ENCODE data around the gene SRC. TPM values are rescaled to one million over a fixed set of nuclear protein-coding genes. Genes with fewer than 3 reads are reported as not detected.

SRC gene
- total and polyA plus RNA-seq, 2 experiments from 2014 or later = 8.0 to 25.9 TPM

DNA sequence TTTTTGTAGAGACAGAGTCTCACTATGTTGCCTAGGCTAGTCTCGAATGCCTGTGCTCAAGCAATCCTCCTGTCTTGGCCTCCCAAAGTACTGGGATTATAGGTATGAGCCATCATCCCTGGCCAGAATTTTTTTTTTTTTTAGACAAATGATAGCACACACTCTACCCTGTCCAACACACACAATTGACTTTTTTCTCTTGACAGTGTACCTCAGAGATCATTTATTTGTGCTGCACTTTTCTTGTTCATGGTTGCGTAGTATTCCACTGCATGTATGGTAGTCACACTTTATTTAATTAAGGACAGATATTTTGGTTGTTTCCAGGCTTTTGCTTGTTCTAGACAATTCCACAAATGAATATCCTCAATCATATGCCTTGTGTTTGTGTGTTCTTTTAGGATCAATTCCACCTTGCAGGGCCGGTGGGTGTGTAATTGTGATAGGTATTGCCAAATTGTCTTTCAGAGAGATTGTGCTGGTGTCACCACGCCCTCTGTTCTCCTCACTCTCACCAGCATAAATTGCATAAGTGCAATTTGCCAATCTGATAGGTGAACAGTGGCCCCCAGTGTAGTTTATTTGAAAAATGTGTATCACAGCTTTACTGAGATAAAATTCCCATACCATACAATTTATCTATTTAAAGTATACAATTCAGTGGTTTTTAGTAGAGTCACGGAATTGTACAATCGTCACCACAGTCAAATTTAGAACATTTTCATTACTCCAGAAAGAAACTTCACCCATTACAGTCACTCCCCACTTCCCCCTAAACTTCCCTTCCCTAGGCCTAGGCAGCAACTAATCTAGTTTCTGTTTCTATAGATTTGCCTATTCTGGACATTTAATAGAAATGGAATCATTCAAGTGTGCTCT, 20.1 kb downstream of the SRC start:
- Histone ChIP-seq H4K20me1 (replicated peaks; ENCODE audit: insufficient read depth) (peaks cover 3% of the 10 kb centered on the region; the same call in 1 of the 2 replicates), H3F3A (replicated peaks; ENCODE audit: low read depth) (0 out of 2 replicates have a peak, but pooled peaks cover 2% of the 10 kb centered on the region), H3K27me3 (ENCODE audit: insufficient read depth) (no peaks in the 10 kb centered on the region), H3K79me2 (replicated peaks; ENCODE audit: insufficient read depth) (peaks cover 9% of the 10 kb centered on the region; the same call in 1 of the 2 replicates), H3K27ac (ENCODE audit: low read depth) (no peak overlapping the region), H3K4me3 (no peak overlapping the region), H3K4me2 (no peak overlapping the region), H3K9me2 (ENCODE audit: insufficient read depth) (0 out of 2 replicates have a peak, but pooled peaks cover 2% of the 10 kb centered on the region), H3K36me3 (ENCODE audit: insufficient read depth) (peaks cover 4% of the 10 kb centered on the region; the same call in 1 of the 2 replicates), H2AFZ (no peak overlapping the region), H3K4me1 (ENCODE audit: insufficient read depth) (no peaks in the 10 kb centered on the region)
- ATAC-seq = no peak
- no peaks in the 10 kb centered on the region for H3K27me3 Mint-ChIP-seq (ENCODE audit: insufficient read depth, low read depth, poor library complexity)
- no peak overlapping the region for H3K4me3 Mint-ChIP-seq
- no peak for TF ChIP-seq EZH2phosphoT487 (IDR thresholded peaks at IDR 0.05; ENCODE audit: unreplicated experiment)
- TF ChIP-seq, protein P1, sequence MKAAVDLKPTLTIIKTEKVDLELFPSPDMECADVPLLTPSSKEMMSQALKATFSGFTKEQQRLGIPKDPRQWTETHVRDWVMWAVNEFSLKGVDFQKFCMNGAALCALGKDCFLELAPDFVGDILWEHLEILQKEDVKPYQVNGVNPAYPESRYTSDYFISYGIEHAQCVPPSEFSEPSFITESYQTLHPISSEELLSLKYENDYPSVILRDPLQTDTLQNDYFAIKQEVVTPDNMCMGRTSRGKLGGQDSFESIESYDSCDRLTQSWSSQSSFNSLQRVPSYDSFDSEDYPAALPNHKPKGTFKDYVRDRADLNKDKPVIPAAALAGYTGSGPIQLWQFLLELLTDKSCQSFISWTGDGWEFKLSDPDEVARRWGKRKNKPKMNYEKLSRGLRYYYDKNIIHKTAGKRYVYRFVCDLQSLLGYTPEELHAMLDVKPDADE (IDR thresholded peaks at IDR 0.05) = no peak
- TF ChIP-seq, protein P2, sequence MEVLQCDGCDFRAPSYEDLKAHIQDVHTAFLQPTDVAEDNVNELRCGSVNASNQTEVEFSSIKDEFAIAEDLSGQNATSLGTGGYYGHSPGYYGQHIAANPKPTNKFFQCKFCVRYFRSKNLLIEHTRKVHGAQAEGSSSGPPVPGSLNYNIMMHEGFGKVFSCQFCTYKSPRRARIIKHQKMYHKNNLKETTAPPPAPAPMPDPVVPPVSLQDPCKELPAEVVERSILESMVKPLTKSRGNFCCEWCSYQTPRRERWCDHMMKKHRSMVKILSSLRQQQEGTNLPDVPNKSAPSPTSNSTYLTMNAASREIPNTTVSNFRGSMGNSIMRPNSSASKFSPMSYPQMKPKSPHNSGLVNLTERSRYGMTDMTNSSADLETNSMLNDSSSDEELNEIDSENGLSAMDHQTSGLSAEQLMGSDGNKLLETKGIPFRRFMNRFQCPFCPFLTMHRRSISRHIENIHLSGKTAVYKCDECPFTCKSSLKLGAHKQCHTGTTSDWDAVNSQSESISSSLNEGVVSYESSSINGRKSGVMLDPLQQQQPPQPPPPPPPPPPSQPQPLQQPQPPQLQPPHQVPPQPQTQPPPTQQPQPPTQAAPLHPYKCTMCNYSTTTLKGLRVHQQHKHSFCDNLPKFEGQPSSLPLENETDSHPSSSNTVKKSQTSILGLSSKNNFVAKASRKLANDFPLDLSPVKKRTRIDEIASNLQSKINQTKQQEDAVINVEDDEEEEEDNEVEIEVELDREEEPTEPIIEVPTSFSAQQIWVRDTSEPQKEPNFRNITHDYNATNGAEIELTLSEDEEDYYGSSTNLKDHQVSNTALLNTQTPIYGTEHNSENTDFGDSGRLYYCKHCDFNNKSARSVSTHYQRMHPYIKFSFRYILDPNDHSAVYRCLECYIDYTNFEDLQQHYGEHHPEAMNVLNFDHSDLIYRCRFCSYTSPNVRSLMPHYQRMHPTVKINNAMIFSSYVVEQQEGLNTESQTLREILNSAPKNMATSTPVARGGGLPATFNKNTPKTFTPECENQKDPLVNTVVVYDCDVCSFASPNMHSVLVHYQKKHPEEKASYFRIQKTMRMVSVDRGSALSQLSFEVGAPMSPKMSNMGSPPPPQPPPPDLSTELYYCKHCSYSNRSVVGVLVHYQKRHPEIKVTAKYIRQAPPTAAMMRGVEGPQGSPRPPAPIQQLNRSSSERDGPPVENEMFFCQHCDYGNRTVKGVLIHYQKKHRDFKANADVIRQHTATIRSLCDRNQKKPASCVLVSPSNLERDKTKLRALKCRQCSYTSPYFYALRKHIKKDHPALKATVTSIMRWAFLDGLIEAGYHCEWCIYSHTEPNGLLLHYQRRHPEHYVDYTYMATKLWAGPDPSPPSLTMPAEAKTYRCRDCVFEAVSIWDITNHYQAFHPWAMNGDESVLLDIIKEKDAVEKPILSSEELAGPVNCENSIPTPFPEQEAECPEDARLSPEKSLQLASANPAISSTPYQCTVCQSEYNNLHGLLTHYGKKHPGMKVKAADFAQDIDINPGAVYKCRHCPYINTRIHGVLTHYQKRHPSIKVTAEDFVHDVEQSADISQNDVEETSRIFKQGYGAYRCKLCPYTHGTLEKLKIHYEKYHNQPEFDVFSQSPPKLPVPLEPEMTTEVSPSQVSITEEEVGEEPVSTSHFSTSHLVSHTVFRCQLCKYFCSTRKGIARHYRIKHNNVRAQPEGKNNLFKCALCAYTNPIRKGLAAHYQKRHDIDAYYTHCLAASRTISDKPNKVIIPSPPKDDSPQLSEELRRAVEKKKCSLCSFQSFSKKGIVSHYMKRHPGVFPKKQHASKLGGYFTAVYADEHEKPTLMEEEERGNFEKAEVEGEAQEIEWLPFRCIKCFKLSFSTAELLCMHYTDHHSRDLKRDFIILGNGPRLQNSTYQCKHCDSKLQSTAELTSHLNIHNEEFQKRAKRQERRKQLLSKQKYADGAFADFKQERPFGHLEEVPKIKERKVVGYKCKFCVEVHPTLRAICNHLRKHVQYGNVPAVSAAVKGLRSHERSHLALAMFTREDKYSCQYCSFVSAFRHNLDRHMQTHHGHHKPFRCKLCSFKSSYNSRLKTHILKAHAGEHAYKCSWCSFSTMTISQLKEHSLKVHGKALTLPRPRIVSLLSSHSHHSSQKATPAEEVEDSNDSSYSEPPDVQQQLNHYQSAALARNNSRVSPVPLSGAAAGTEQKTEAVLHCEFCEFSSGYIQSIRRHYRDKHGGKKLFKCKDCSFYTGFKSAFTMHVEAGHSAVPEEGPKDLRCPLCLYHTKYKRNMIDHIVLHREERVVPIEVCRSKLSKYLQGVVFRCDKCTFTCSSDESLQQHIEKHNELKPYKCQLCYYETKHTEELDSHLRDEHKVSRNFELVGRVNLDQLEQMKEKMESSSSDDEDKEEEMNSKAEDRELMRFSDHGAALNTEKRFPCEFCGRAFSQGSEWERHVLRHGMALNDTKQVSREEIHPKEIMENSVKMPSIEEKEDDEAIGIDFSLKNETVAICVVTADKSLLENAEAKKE (CRISPR knock-in tag; IDR thresholded peaks at IDR 0.05) = no peak
- TF ChIP-seq POLR2AphosphoS5 (IDR thresholded peaks at IDR 0.05; ENCODE audit: low read depth) = no peak
- TF ChIP-seq CREB1 (CRISPR knock-in tag; IDR thresholded peaks at IDR 0.05; ENCODE audit: low read depth) = no peak
- TF ChIP-seq, protein P3, sequence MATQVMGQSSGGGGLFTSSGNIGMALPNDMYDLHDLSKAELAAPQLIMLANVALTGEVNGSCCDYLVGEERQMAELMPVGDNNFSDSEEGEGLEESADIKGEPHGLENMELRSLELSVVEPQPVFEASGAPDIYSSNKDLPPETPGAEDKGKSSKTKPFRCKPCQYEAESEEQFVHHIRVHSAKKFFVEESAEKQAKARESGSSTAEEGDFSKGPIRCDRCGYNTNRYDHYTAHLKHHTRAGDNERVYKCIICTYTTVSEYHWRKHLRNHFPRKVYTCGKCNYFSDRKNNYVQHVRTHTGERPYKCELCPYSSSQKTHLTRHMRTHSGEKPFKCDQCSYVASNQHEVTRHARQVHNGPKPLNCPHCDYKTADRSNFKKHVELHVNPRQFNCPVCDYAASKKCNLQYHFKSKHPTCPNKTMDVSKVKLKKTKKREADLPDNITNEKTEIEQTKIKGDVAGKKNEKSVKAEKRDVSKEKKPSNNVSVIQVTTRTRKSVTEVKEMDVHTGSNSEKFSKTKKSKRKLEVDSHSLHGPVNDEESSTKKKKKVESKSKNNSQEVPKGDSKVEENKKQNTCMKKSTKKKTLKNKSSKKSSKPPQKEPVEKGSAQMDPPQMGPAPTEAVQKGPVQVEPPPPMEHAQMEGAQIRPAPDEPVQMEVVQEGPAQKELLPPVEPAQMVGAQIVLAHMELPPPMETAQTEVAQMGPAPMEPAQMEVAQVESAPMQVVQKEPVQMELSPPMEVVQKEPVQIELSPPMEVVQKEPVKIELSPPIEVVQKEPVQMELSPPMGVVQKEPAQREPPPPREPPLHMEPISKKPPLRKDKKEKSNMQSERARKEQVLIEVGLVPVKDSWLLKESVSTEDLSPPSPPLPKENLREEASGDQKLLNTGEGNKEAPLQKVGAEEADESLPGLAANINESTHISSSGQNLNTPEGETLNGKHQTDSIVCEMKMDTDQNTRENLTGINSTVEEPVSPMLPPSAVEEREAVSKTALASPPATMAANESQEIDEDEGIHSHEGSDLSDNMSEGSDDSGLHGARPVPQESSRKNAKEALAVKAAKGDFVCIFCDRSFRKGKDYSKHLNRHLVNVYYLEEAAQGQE (IDR thresholded peaks at IDR 0.05; ENCODE audit: unreplicated experiment) = no peak
- TF ChIP-seq JUNB (IDR thresholded peaks at IDR 0.05; ENCODE audit: unreplicated experiment) = no peak
- no peak for TF ChIP-seq NANOG (IDR thresholded peaks at IDR 0.05; ENCODE audit: borderline replicate concordance)
- TF ChIP-seq, protein P4, sequence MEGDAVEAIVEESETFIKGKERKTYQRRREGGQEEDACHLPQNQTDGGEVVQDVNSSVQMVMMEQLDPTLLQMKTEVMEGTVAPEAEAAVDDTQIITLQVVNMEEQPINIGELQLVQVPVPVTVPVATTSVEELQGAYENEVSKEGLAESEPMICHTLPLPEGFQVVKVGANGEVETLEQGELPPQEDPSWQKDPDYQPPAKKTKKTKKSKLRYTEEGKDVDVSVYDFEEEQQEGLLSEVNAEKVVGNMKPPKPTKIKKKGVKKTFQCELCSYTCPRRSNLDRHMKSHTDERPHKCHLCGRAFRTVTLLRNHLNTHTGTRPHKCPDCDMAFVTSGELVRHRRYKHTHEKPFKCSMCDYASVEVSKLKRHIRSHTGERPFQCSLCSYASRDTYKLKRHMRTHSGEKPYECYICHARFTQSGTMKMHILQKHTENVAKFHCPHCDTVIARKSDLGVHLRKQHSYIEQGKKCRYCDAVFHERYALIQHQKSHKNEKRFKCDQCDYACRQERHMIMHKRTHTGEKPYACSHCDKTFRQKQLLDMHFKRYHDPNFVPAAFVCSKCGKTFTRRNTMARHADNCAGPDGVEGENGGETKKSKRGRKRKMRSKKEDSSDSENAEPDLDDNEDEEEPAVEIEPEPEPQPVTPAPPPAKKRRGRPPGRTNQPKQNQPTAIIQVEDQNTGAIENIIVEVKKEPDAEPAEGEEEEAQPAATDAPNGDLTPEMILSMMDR (conservative IDR thresholded peaks at IDR 0.05; ENCODE audit: low read depth in 2 of 2) = no peak
- TF ChIP-seq STAT1 (IDR thresholded peaks at IDR 0.05; ENCODE audit: unreplicated experiment) = no peak
- no peak for TF ChIP-seq ZNF114 (CRISPR knock-in tag; IDR thresholded peaks at IDR 0.05)
- TF ChIP-seq ZNF331 (CRISPR knock-in tag; IDR thresholded peaks at IDR 0.05; ENCODE audit: low read depth) = no peak
- no peak for TF ChIP-seq EZH2 (IDR thresholded peaks at IDR 0.05; ENCODE audit: low read depth, unreplicated experiment)
- peaks cover 35% of the 10 kb centered on the region for H3K36me3 Mint-ChIP-seq (ENCODE audit: low read depth)
- no peak for DNase-seq (ENCODE audit: low spot score)
- no peaks in the 10 kb centered on the region; the same call in 2 of the 3 replicates for H3K4me1 Mint-ChIP-seq
- peaks cover 5% of the 10 kb centered on the region; the same call in 2 of the 3 replicates for H3K9me3 Mint-ChIP-seq
- no peak overlapping the region for H3K27ac Mint-ChIP-seq
